RCC 7860 (cell line): Measurements from ENCODE around the gene ZNF275.

Experiments
- DNase-seq: peaks from one replicate; pipeline ENCODE4 v3.0.0-alpha.2; 2015; ENCODE audit warnings: low spot score
- FAIRE-seq: peaks from 2 replicates; lab custom pipeline; 2012; peaks lifted over from hg19 to GRCh38; lab: Jason Lieb, UNC

The ZNF275 gene

DNA sequence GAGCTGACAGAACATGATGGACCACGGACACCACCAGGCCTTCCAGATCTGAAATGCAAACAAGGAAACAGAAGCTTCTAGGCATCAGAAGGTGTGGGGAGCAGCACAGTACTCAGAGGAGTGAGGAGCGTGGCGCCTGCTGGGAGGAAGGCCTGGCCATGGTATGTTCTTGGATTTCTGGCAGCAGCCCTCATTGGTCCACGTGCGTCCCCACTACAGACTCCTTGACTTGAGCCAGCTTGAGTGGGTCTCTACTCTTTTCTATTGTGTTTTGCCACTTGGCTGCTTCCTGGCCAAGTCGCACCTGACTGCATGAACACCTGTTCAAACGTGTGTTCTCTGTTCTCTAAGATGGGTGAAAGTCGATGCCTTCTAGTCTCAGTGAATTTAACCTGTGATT lies 18.0 kb downstream of the ZNF275 start:
- no peak for FAIRE-seq
- DNase-seq, result no peak

DNA sequence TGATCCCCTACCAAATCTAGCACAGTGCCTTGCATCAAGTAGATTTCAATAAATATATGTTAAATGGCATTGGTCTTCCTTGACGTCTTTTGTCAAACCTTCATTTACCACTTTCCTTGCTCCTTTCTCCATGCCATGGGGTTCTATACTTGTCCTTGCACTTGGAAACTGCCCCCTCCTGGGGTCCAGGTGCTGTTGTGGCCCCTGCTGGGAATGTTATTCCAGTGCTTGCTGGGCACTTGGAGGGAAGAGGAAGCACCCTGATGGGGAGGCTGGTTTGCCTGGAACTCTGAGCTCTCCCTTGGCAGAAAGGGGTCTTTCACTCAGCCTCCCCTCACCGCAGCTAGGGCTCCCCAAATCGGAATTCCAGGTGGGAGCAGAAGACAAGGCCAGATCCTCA lies 18.9 kb downstream of the ZNF275 start:
- FAIRE-seq, result no peak

DNA sequence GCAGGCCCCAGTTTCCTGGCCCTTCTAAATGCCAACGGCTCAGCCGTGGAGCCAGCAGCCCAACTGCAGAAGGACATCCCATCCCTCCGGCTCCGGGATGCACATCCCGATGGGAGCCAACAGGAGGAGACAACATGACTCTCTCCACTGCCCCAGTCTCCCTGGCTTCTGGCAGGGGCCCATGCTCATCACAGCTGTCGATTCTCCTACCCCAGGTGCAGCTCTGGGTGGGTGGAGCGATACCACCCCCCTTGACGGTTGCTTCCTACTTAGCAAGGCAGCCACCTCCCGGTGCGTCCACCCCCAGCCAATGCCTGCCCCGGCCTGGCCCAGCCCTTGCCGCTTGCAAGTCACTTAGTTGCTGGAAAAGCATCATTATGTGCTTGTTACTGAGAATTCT lies 19.5 kb downstream of the ZNF275 start:
- FAIRE-seq (no peak), DNase-seq (no peak)

More for the DNA sequence above, 18.9 kb downstream of the ZNF275 start:
- DNase-seq, result no peak

DNA sequence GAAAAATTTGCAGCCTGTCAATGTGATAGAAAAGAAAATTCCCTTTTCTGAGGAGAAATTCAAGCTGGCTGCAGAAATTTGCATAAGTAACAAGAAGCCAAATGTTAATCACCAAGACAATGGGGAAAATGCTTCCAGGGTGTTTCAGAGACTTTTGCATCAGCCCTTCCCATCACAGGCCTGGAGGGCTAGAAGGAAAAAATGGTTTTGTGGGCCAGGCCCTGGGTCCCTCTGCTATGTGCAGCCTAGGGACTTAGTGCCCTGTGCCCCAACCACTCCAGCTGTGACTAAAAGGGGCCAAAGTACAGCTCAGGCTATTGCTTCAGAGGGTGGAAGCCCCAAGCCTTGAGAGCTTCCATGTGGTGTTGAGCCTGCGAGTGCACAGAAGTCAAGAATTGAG lies 23.9 kb downstream of the ZNF275 start:
- FAIRE-seq (no peak), DNase-seq (no peak)

DNA sequence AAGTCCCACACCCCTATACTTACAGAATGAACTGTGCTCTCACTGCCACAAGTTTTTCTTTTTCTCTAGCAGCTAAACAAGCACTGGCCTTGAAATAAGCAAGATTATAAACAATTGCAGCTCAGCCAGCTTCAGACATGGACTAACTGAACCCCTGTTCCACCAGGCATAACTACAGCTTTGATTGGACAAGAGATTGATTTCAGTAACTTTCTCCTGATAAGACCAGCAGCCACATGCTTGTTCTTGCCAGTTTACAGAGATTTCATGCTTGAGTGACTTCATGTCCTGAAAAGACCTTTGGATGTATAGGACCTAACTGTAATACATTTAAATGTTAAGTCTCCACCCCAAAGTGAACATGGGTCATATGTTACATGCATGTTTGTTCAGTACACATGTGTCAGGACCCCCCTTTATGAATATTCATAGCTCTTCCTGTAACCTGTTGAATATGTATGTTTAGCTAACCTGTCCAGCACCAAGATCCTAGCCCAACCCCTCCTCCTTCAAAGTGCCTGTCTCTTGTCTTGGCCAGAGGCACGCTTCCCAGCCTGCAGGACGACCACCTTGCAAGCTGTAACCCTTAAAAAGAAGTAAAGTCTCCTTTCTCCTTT lies 27.9 kb downstream of the ZNF275 start:
- DNase-seq, result no peak
- no peak for FAIRE-seq

DNA sequence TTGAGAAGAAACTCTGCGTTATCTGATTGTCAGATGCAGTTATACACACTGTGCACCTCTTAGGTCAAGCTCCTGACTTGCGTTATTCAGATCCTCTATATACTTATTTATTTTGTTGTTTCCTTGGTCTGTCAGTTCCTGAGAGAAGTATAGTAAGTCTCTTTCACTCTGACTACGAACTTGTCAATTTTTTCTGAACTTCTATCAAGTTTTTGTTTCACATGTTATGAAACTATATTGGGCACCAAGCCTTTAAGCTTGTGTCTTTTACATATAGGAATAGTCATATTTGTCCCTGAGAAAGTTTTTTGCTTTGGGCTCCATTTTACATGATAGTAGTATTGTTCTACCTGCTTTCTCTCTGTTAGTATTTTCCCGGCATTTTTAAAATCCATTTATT lies 31.7 kb downstream of the ZNF275 start:
- DNase-seq, result no peak
- no peak for FAIRE-seq

DNA sequence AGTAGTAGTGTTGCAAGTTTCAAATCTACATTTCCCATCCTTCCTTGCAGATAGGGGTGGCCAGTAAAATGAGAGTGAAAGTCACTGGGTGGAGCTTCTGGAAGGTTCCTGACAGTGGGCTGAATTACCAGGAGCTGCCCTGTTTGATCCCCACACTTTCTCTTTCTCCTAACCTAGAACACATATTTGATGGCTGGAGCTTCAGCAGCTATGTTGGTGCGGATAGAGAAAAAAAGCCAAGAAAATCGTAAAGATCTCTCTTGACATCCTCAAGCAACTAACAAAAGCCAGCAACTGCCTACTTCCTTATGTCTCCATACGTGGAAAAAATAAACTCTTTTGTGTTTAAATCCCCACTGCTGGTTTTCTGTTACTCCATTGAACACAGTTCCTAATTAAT lies 32.2 kb downstream of the ZNF275 start:
- DNase-seq, result no peak
- no peak for FAIRE-seq

DNA sequence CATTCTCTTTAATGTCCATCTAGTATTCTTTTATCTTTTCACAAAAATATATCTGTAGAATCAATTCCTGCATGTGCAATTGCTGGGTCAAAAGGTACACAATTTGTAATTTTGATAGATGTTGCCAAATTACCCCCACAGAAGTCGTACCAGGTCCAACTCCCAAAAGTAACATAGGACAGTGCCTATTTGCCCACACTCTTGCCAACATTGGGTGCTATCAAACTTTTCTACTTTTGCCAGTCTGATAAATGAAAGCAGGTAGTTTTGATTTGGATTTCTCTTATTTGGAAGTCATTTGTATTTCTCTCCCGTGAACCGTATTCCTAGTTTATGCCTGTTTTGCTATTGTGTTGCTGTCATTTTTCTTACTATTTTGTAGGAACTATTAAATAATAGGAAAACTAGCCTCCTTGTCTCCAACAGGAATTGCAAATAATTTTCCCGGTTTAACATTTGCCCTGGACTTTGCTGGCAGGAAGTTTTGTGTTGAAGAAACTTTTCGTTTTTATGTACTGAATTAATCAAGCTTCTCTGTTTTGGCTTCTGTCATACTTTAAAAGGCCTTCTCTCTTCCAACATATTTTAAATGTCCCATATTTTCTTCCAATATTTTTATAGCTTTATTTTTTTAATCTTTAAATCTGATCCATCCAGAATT lies 33.1 kb downstream of the ZNF275 start:
- DNase-seq, result no peak
- no peak for FAIRE-seq

DNA sequence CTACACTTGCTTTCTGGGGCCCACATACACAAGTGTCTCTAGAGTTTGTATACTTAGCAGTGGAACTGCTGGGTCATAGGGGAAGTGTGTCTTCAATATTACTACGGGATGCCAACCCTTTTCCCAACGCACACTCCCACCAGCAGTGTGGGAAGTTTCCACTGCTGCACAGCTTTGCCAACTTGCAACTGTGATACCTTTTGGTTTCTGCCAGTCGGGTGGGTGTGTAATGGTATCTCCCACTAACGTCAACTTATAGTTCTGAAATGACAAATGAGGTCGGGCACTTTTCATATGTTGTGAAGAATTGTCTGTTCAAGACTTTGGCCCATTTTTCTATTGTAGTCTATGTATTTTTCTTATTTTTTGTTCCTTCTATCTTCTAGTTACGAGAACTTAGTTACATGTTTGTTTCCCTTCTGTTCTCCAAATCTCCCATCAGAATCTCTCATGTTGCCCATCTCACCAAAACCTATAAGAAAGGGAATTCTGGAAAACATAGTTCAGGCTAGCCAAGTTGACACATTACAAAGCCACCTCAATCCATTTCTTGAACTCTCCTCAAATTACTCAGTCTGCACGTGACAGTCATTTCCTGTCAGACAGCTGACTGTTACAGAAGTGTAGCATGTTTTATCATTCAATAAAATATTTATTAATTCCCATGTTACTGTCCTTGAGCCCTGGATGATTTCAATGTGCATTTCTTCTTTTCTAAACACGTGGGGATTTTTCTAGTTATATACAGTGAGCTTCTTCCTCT lies 36.5 kb downstream of the ZNF275 start:
- FAIRE-seq (no peak), DNase-seq (no peak)

DNA sequence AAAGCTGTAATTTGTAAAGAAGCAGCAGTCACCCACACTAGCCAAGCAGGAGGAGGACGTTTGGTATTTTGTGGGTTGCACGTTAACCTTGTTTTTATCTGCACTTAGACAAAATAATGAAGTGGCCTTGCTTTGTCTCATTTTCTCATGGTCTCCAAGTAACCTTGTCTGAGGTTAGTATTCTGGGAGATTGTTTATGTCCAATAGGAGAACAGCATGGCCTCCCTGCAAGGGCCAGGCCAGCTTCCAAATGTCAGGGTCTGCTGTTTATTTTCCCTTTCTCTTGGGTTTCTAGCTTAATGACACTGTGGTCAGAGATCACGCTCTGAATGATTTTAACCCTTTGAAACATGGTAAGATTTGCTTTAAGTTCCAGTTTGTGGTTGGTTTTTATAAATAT lies 37.3 kb downstream of the ZNF275 start:
- no peak for FAIRE-seq
- no peak for DNase-seq

DNA sequence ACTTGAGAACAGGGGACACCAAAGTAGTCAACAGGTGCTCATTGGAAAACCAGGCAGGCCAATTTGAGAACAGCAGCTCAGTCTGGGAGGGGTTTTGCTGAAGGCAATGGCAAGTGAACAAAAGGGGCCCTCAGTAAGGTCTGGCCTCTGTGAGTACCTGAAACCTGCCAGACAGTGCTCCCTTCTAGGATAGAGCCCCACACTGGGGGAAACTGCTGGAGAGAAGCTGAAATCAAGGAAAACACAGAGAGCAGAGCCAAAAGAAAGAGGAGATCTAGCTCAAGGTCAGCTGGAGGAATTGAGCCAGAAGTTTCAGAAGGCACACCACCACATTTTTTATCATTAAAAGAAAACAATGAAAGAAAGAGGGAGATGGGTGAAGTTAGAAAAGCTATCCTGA lies 39.0 kb downstream of the ZNF275 start:
- DNase-seq (no peak), FAIRE-seq (no peak)

DNA sequence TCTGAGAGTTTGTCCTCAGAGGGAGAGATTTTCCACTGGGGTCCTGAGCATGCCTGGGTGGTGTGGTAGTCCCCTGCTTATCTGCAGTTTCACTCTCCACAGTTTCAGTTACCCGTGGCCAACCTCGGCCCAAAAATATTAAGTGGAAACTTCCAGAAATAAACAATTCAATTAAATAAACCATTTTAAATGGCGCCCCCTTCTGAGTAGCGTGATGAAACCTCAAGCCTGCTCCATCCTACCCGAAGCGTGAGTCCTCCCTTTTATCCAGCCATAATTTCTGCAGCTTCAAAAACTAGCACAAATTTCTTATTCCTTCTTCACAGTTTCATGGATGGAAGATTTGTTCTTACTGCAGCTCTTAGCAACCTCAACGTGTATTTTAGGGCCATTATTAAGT lies 40.5 kb downstream of the ZNF275 start:
- FAIRE-seq, result no peak
- DNase-seq, result no peak

DNA sequence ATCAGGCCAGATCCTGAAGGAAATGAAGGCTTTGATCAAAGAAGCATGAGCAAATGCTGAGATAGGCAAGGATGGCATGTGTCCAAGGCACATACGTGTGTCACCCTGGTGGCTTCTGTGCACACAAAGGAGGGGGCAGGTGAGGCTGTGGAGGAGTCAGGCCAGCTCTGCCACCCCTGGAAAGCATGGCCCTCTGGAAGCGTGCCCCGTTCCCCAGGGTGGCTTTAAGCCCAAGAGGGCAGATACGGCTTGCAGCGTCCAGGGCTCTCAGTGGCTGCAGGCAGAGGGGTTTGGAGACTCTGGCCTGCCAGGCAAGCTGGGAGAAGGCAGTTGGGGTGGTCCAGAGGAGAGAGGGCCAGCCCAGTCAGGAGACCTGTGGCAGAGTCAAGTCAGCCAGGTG lies 41.6 kb downstream of the ZNF275 start:
- DNase-seq (no peak), FAIRE-seq (no peak)

DNA sequence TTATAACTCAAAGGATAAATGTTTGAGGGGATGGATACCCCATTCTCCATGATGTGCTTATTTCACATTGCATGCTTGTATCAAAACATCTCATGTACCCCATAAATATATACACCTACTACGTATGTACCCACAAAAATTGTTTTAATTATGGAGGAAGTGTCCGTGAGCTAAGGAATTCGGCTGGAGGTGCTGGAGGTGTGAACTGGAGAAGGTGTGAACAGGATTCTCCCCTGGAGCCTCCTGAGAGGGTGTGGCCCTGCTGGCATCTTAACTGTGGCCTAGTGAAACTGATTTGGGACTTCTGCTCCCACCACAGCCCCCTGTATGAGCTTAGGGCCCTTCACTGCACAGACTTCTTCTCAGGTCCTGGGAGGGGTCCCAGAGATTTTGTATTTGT lies 43.8 kb downstream of the ZNF275 start:
- no peak for FAIRE-seq
- no peak for DNase-seq

DNA sequence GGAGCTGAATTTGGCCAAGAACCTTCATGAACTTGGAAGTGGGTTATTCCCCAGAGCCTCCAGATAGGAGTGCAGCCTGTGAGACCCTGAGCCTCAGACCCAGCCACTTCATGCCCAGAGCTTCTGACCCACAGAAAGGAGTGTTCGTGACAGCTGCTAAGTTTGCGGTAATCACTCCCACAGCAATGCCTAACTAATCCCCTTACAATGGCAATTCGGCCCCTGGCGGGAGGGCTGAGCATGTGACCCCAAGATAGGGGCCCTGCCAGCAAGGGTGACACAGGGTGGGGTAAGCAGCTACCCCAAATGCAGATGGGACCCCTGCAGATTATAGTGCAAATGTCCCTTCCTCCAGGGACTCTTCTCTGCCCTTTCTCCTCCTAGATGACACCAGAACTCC lies 44.7 kb downstream of the ZNF275 start:
- FAIRE-seq, result no peak

DNA sequence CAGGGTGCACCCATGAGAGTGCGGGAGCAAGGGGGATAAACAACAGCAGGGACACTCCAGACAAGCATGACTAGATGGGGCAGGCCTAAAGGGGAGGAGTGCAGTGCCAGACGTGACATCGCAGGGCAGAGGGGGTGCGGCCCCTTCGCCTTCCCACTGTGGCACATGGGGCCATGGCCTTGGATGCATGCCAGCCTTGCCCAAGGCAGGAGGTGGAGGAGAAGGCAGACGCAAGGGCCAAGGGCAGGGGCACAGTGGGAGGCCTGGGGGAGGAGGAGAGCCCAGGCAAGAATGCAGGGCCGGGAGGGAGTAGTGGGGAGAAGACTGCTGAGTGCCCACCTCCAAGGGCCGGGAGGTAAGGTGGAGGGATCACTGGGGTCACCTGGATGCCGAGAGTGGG lies 45.6 kb downstream of the ZNF275 start:
- FAIRE-seq, result no peak
- DNase-seq, result no peak

More for the DNA sequence above, 44.7 kb downstream of the ZNF275 start:
- DNase-seq, result no peak

DNA sequence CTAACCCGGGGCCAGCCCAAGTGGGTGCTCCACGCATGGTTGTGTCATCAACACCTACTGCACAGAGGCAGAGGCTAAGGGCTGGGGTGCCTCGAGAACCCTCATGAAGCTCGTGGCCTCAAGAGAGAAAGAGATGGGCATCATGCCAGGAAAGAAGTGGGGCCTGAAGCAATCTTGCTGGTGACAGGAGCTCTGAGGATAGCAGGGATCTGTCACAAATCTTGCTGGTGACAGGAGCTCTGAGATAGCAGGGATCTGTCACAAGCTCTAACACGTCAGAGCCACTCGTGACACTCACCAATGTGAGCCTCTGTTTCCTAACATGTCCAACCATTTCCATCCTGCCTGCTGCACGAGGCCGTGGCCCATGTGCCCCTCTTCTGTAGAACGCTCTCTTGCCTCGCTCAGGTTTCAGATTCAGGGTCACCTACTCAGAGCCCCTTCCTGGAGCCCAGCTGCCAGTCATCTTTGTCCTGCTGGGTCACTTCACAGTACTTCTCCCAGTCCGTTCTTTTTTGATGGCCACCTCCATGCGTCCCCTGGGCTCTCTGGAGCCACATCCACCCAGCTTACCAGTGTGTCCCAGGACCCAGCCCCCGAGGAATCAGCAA lies 46.1 kb downstream of the ZNF275 start:
- no peak for FAIRE-seq
- no peak for DNase-seq

DNA sequence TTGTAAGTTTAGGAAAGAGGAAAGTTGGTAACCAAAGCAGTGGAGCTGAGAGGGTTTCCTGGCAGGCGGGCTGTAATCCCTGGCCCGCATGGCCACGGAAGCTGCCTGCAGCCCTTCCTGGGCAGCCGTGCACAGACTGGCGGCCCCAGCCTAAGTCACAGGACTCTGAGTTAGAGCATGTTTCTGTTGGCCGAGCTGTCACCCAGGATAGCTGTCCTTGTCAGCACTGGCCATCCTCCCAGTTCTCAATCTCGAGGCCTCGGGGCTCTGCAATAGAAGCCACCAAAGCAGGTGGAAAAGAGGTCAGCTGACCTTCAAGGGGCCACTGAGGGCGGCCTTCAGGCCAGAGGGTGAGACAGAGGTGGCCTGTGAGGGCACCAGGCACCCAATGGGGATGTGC lies 46.7 kb downstream of the ZNF275 start:
- FAIRE-seq (no peak), DNase-seq (no peak)

DNA sequence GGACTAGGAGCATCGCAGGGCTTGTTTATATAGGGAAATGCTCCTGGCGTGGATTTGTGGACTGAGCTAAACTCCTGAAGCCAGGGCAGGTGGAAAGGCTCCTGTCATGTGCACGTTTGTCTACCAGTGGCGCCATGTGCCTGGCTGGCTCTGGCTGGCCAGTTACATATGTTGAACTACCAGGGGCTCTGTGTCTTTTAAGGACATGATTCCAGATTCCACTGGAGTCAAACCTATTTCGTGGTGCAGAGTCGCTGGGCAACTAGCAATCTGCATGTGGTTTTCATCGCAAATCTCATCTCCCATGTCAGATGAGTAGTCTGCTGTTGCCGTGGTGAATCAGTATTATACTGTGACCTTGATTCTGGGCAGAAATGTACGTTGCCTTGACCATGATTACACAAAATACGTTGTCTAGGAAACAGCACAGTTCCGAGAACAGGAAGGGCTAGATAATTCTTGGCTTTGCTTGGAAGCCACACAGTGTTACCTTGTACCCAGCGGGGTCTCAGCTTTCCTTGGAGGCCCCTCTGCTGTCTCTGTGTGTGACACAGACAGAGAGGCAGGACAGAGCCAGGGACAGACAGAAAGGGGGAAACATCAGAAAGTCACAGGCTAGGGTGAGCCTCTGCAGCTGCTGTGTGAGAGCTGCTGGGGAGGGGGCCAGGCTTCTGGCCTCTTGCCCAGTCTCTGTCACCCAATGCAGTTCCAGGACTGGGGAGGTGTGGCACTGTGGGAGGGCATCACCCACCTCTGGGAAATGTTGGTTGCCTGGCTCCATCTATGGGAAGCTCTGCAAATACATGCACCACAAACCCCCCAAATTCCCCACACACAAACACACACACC lies 48.0 kb downstream of the ZNF275 start:
- peak; percentile 7 for DNase-seq
- FAIRE-seq, result no peak

DNA sequence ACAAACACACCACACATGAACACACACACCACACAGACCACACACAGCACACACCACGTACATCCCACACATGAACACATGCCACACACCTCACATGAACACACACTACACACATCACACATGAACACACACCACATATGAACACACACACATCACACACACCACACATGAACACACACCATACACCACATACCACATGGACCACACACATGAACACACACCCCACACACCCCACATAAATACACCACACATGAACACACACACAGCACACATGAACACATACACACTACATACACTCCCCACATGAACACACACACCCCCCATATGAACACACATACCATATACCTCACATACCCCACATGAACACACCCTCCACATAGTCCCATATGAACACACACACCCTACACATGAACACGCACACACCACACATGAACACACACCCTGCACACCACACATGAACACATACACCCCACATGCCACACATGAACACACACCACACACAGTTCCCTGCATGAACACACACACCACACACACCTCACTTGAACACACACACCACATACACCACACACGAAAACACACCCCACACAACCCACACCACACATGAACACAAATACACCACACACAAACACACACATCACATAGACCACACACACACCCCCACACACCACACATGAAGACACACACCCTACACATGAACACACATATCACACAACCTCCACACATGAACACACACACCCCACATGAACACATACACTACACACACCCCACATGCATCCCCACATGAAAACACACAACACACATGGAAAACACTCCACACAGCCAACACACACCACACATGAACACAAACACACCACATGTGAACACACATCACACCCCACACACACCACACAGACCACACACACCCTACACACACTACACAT lies 48.9 kb downstream of the ZNF275 start:
- no peak for FAIRE-seq

More for the DNA sequence above, 48.9 kb downstream of the ZNF275 start:
- DNase-seq, result no peak
